Measurements from ENCODE around the gene TIMELESS. TPM values are rescaled to one million over a fixed set of nuclear protein-coding genes. Genes with fewer than 3 reads are reported as not detected.
A peak's percentile ranks its signal among the peaks of the same experiment; 100 is the strongest.

Gene TIMELESS
- total and polyA plus RNA-seq, 9 of the 15 experiments (the other 6 are each of a cell fraction or from before 2014, with no cell fraction given) = 11.9 to 59.2 (median 35.8) TPM

DNA sequence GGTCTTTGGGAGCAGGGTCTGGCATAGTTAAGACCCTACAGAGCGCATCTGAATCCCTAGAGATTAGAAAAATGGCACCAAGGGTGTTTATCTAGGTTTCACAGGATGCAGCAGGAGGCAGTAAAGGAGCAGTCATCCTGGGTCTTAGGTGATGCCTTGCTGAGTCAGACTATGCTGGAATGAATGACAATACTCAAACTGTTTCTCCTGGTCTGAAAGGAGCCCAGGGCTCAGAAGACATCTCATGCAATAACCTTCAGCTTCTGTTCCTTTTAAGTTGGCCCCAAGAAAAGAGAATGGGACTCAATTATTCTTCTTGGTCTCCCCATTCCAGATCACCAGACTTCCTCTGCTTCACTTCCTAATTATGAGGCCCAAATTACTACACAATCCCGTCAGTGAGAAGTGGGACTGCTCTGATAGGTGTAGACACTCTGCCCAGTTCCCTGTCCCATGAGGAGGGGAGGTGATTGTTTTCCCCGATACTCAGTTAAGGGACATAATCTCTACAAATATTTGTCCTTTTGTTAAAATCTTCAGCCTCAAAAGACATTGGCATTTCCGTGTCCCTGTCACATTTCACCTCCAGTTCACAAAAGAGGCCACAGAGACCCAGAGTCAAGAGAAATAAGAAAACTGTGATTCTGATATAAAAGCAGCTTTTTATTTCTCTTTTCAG, 71.8 kb downstream of the TIMELESS start (continued):
- TF ChIP-seq CHCHD3 (CRISPR knock-in tag; IDR thresholded peaks at IDR 0.05) (no peak), CHD1 (IDR thresholded peaks at IDR 0.05; ENCODE audit: low read length) (no peak), PHB (CRISPR knock-in tag; IDR thresholded peaks at IDR 0.05) (no peak), TARDBP (IDR thresholded peaks at IDR 0.05) (no peak), NR2C1 (IDR thresholded peaks at IDR 0.05) (no peak), NR2C1 (tag; IDR thresholded peaks at IDR 0.05) (no peak), HMGN3 (IDR thresholded peaks at IDR 0.05; ENCODE audit: borderline replicate concordance, extremely low read depth, insufficient read length, low read depth, low read length) (no peak), HSF4 (CRISPR knock-in tag; IDR thresholded peaks at IDR 0.05; ENCODE audit: borderline replicate concordance) (no peak), SUPT5H (IDR thresholded peaks at IDR 0.05) (no peak), FOXP1 (CRISPR knock-in tag; IDR thresholded peaks at IDR 0.05) (no peak), RAD21 (CRISPR knock-in tag; conservative IDR thresholded peaks at IDR 0.05 in 1 of 2, IDR thresholded peaks at IDR 0.05 in 1 of 2) (peak; percentile 83 to 93), KDM1A (IDR thresholded peaks at IDR 0.05) (peak; percentile 53 to 72; a peak in 3 of 4 replicates), ZNF431 (CRISPR knock-in tag; IDR thresholded peaks at IDR 0.05) (no peak), ZKSCAN1 (IDR thresholded peaks at IDR 0.05; ENCODE audit: low read depth, low read length) (no peak), SNIP1 (IDR thresholded peaks at IDR 0.05; ENCODE audit: low read depth) (no peak), DIDO1 (tag; IDR thresholded peaks at IDR 0.05; ENCODE audit: low read depth) (no peak), MAFK (IDR thresholded peaks at IDR 0.05; ENCODE audit: low read length) (peak; percentile 87), TBL1XR1 (IDR thresholded peaks at IDR 0.05; ENCODE audit: low read length in 2 of 2) (no peak; a peak in 1 of 4 replicates)
- TF ChIP-seq, protein P1, sequence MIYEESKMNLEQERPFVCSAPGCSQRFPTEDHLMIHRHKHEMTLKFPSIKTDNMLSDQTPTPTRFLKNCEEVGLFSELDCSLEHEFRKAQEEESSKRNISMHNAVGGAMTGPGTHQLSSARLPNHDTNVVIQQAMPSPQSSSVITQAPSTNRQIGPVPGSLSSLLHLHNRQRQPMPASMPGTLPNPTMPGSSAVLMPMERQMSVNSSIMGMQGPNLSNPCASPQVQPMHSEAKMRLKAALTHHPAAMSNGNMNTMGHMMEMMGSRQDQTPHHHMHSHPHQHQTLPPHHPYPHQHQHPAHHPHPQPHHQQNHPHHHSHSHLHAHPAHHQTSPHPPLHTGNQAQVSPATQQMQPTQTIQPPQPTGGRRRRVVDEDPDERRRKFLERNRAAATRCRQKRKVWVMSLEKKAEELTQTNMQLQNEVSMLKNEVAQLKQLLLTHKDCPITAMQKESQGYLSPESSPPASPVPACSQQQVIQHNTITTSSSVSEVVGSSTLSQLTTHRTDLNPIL (CRISPR knock-in tag; IDR thresholded peaks at IDR 0.05) = no peak
- TF ChIP-seq, protein P2, sequence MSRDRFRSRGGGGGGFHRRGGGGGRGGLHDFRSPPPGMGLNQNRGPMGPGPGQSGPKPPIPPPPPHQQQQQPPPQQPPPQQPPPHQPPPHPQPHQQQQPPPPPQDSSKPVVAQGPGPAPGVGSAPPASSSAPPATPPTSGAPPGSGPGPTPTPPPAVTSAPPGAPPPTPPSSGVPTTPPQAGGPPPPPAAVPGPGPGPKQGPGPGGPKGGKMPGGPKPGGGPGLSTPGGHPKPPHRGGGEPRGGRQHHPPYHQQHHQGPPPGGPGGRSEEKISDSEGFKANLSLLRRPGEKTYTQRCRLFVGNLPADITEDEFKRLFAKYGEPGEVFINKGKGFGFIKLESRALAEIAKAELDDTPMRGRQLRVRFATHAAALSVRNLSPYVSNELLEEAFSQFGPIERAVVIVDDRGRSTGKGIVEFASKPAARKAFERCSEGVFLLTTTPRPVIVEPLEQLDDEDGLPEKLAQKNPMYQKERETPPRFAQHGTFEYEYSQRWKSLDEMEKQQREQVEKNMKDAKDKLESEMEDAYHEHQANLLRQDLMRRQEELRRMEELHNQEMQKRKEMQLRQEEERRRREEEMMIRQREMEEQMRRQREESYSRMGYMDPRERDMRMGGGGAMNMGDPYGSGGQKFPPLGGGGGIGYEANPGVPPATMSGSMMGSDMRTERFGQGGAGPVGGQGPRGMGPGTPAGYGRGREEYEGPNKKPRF (IDR thresholded peaks at IDR 0.05; ENCODE audit: low read depth, low read length) = no peak
- TF ChIP-seq, protein P3, sequence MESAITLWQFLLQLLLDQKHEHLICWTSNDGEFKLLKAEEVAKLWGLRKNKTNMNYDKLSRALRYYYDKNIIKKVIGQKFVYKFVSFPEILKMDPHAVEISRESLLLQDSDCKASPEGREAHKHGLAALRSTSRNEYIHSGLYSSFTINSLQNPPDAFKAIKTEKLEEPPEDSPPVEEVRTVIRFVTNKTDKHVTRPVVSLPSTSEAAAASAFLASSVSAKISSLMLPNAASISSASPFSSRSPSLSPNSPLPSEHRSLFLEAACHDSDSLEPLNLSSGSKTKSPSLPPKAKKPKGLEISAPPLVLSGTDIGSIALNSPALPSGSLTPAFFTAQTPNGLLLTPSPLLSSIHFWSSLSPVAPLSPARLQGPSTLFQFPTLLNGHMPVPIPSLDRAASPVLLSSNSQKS (CRISPR knock-in tag; IDR thresholded peaks at IDR 0.05) = no peak
- TF ChIP-seq, protein P4, sequence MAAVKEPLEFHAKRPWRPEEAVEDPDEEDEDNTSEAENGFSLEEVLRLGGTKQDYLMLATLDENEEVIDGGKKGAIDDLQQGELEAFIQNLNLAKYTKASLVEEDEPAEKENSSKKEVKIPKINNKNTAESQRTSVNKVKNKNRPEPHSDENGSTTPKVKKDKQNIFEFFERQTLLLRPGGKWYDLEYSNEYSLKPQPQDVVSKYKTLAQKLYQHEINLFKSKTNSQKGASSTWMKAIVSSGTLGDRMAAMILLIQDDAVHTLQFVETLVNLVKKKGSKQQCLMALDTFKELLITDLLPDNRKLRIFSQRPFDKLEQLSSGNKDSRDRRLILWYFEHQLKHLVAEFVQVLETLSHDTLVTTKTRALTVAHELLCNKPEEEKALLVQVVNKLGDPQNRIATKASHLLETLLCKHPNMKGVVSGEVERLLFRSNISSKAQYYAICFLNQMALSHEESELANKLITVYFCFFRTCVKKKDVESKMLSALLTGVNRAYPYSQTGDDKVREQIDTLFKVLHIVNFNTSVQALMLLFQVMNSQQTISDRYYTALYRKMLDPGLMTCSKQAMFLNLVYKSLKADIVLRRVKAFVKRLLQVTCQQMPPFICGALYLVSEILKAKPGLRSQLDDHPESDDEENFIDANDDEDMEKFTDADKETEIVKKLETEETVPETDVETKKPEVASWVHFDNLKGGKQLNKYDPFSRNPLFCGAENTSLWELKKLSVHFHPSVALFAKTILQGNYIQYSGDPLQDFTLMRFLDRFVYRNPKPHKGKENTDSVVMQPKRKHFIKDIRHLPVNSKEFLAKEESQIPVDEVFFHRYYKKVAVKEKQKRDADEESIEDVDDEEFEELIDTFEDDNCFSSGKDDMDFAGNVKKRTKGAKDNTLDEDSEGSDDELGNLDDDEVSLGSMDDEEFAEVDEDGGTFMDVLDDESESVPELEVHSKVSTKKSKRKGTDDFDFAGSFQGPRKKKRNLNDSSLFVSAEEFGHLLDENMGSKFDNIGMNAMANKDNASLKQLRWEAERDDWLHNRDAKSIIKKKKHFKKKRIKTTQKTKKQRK (IDR thresholded peaks at IDR 0.05; ENCODE audit: borderline replicate concordance, low read depth, low read length) = no peak
